Neural cell (in vitro differentiated cells): ENCODE measurements around the gene S100A5.

Source experiments
- EZH2 ChIP-seq: fragments of 200-600, 300-800 bp; shearing (Covaris generic), sonication (generic); IDR thresholded peaks from 2 replicates; pipeline ENCODE4 v1.6.1; 2014; ENCODE audit warnings: antibody characterized with exemption, low read length, borderline replicate concordance, mild to moderate bottlenecking; ENCODE audit not compliant: insufficient read depth, poor library complexity, severe bottlenecking
- MXI1 ChIP-seq: fragments of 450-650 bp; conservative IDR thresholded peaks from 2 replicates; pipeline ENCODE4 v1.6.1; 2014; ENCODE audit warnings: antibody characterized with exemption, mild to moderate bottlenecking; ENCODE audit not compliant: poor library complexity, severe bottlenecking
- POLR2AphosphoS5 ChIP-seq: IDR thresholded peaks from 2 replicates; pipeline ENCODE4 v1.6.1; 2012
- RAD21 ChIP-seq: fragments of 450-650 bp; conservative IDR thresholded peaks from 2 replicates; pipeline ENCODE4 v1.6.1; 2014; ENCODE audit warnings: antibody characterized with exemption, mild to moderate bottlenecking, moderate library complexity
- SMC3 ChIP-seq: fragments of 450-650 bp; conservative IDR thresholded peaks from 2 replicates; pipeline ENCODE4 v1.6.1; 2014; ENCODE audit warnings: antibody characterized with exemption, mild to moderate bottlenecking, moderate library complexity; ENCODE audit not compliant: poor library complexity
- TF ChIP-seq, protein P1 (sequence below): fragments of 450-650 bp; IDR thresholded peaks from 2 replicates; pipeline ENCODE4 v1.5.1; 2014; ENCODE audit warnings: antibody characterized with exemption, mild to moderate bottlenecking, moderate library complexity; ENCODE audit not compliant: poor library complexity, severe bottlenecking

DNA sequence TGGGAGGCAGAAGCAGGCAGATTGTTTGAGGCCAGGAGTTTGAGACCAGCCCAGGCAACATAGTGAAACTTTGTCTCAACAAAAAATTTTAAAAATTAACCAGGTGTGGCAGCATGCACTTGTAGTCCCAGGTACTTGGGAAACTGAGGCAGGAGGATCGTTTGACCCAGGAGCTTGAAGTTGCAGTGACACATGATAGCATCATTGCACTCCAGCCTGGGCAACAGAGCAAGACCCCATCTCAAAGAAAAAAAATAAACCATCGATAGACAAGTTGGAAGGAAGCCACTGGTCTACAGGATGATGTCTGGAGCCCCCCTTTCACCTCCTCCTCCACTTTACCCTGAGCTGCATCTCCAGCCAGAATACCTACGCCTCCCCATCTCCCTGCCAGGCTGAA, 21.5 kb downstream of the S100A5 start:
- TF ChIP-seq, protein P1, sequence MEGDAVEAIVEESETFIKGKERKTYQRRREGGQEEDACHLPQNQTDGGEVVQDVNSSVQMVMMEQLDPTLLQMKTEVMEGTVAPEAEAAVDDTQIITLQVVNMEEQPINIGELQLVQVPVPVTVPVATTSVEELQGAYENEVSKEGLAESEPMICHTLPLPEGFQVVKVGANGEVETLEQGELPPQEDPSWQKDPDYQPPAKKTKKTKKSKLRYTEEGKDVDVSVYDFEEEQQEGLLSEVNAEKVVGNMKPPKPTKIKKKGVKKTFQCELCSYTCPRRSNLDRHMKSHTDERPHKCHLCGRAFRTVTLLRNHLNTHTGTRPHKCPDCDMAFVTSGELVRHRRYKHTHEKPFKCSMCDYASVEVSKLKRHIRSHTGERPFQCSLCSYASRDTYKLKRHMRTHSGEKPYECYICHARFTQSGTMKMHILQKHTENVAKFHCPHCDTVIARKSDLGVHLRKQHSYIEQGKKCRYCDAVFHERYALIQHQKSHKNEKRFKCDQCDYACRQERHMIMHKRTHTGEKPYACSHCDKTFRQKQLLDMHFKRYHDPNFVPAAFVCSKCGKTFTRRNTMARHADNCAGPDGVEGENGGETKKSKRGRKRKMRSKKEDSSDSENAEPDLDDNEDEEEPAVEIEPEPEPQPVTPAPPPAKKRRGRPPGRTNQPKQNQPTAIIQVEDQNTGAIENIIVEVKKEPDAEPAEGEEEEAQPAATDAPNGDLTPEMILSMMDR: no peak
- TF ChIP-seq POLR2AphosphoS5: no peak
- no peak for TF ChIP-seq RAD21
- no peak for TF ChIP-seq SMC3
- no peak for TF ChIP-seq EZH2
- TF ChIP-seq MXI1: no peak
